ENCODE data around the gene OR5H14.

- TF ChIP-seq CTCF (IDR thresholded peaks at IDR 0.05; ENCODE audit: borderline replicate concordance, extremely low read depth, low read length, poor library complexity, severe bottlenecking) (no peak), EZH2 (IDR thresholded peaks at IDR 0.05; ENCODE audit: borderline replicate concordance, low read depth, low read length, severe bottlenecking) (no peak)
These were observed 51.7 kb downstream of the OR5H14 start for GRCh38 chr3:98199020-98199419.
